CD8-positive, alpha-beta memory T cell (primary cell): ENCODE data around the gene PHACTR3. TPM values are rescaled to one million over a fixed set of nuclear protein-coding genes. Genes with fewer than 3 reads are reported as not detected.

Source experiments
- CTCF ChIA-PET: fragments of 350-600 bp; sonication (Branson Sonifier 250); formaldehyde crosslinking; loops from one replicate; lab custom pipeline; 2021; ENCODE audit warnings: antibody characterized with exemption; lab: Charles Lee
- POLR2A ChIA-PET: fragments of 350-600 bp; sonication (Branson Sonifier 250); formaldehyde crosslinking; loops from one replicate; lab custom pipeline; 2021; ENCODE audit warnings: antibody characterized with exemption; lab: Charles Lee
- DNase-seq, 5 donors: peaks; one replicate each; pipeline versions ENCODE4 v3.0.0 to v3.0.0-alpha.2; 2020 to 2022; ENCODE audit warnings: mixed read lengths in 1 of 5
- H3K27ac ChIP-seq: one replicate; pipeline ENCODE4 v1.7.0; 2013; ENCODE audit warnings: low read depth, mild to moderate bottlenecking, low read length, moderate library complexity
- H3K27me3 ChIP-seq: 2 replicates; pipeline ENCODE4 v1.7.0; 2013; ENCODE audit warnings: low read length, mild to moderate bottlenecking; ENCODE audit not compliant: insufficient read depth, poor library complexity, severe bottlenecking
- H3K36me3 ChIP-seq: 2 replicates; pipeline ENCODE4 v1.7.0; 2013; ENCODE audit warnings: mild to moderate bottlenecking, low read length, moderate library complexity; ENCODE audit not compliant: insufficient read depth
- H3K4me1 ChIP-seq: 2 replicates; pipeline ENCODE4 v1.7.0; 2013; ENCODE audit warnings: mild to moderate bottlenecking, low read length, moderate library complexity; ENCODE audit not compliant: insufficient read depth
- H3K4me3 ChIP-seq: 2 replicates; pipeline ENCODE4 v1.7.0; 2013; ENCODE audit warnings: mild to moderate bottlenecking, low read length
- H3K9me3 ChIP-seq: 2 replicates; pipeline ENCODE4 v1.7.0; 2013; ENCODE audit warnings: mild to moderate bottlenecking, low read length
- H3K27ac Mint-ChIP-seq, 8 donors: one replicate each; pipeline ENCODE4 v1.8.0; 2020 to 2021; ENCODE audit warnings: mixed read lengths in 8 of 8, mild to moderate bottlenecking in 6 of 8, inconsistent platforms in 3 of 8, moderate library complexity in 3 of 8
- H3K27me3 Mint-ChIP-seq, 2 donors: one replicate each; pipeline ENCODE4 v1.8.0; 2020 to 2021; ENCODE audit warnings: mixed read lengths in 2 of 2, mild to moderate bottlenecking in 1 of 2, moderate library complexity in 1 of 2
- H3K36me3 Mint-ChIP-seq, 3 donors: one replicate each; pipeline ENCODE4 v1.8.0; 2020 to 2021; ENCODE audit warnings: mixed read lengths in 3 of 3, inconsistent platforms in 1 of 3, mild to moderate bottlenecking in 1 of 3
- H3K4me1 Mint-ChIP-seq, 3 donors: one replicate each; pipeline ENCODE4 v1.8.0; 2020 to 2021; ENCODE audit warnings: mixed read lengths in 3 of 3, inconsistent platforms in 1 of 3, mild to moderate bottlenecking in 1 of 3
- H3K4me3 Mint-ChIP-seq, 7 donors: one replicate each; pipeline ENCODE4 v1.8.0; 2020 to 2021; ENCODE audit warnings: mixed read lengths in 7 of 7, mild to moderate bottlenecking in 6 of 7, moderate library complexity in 4 of 7, inconsistent platforms in 2 of 7
- H3K9me3 Mint-ChIP-seq, 5 donors: one replicate each; pipeline ENCODE4 v1.8.0; 2020 to 2022; ENCODE audit warnings: mixed read lengths in 5 of 5, mild to moderate bottlenecking in 3 of 5, moderate library complexity in 2 of 5, inconsistent platforms in 1 of 5
- polyA plus RNA-seq: library from polyadenylated mRNA; unstranded; fragments of 300-500 nt; fragmentation: Illumina TruSeq; gene quantifications from one replicate; pipeline ENCODE4 v1.2.3, GENCODE V29; 2021
- total RNA-seq, 2 experiments: library from RNA; stranded (reverse); gene quantifications; one replicate each; pipeline ENCODE4 v1.2.3, GENCODE V29; 2021

Gene PHACTR3
- total and polyA plus RNA-seq, 3 experiments from 2014 or later = not detected

DNA sequence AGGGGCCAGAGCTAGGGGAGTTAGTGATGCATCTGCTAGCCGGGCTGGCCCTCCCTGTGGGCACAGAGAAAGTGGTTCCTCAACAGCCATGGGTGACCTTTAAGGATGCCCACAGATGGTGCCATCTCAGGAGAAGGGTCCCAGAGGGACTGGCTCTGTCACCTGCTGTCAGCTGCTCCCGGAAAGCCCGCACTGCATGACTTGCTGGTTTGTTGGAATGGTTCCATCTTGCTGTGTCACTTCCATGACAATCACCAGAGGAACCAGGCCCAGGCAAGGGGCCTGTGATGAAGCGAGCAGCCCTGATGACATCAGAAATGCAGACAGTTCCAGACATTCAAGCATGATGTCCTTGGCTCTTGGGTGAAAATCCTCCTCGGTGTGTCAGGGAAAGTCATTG, 125.2 kb downstream of the PHACTR3 start:
- no peaks in the 10 kb centered on the region for H3K4me1 Mint-ChIP-seq
- no peak overlapping the region for H3K27ac ChIP-seq
- no peaks in the 10 kb centered on the region for H3K9me3 Mint-ChIP-seq
- H3K4me1 ChIP-seq = no peaks in the 10 kb centered on the region
- H3K36me3 Mint-ChIP-seq = no peaks in the 10 kb centered on the region
- ChIA-PET POLR2A (no interaction called here), CTCF (no interaction called here)
- H3K4me3 Mint-ChIP-seq = no peak overlapping the region
- no peaks in the 10 kb centered on the region for H3K27me3 ChIP-seq
- no peaks in the 10 kb centered on the region for H3K9me3 ChIP-seq
- no peaks in the 10 kb centered on the region for H3K36me3 ChIP-seq
- peaks cover 0 to 11% of the 10 kb centered on the region in 2 donors for H3K27me3 Mint-ChIP-seq
- no peak for DNase-seq
- H3K4me3 ChIP-seq = no peak overlapping the region
- no peak overlapping the region for H3K27ac Mint-ChIP-seq

DNA sequence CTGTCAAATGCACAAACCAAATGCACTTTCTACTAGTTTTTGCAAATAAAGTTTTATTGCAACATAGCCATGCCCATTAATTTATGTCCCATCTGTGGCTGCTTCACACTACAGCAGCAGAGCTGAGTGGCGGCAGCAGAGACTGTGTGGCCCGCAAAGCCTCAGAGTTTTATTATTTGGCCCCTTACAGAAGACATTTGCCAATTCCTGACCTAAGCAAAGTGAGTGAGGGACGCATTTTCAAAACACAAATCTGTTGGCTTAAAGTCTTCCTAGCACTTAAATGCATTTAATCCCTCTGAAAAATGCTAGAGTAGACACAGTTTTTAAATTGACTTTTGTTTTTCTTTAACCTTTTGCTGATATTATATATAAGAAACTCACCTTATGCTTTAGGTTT, 126.4 kb downstream of the PHACTR3 start:
- no peak for DNase-seq
- CTCF ChIA-PET = no interaction called here
- POLR2A ChIA-PET = no interaction called here
- Mint-ChIP-seq H3K27ac (no peak overlapping the region), H3K4me3 (no peak overlapping the region), H3K27me3 (peaks cover 3 to 11% of the 10 kb centered on the region in 2 donors), H3K9me3 (no peaks in the 10 kb centered on the region), H3K36me3 (no peaks in the 10 kb centered on the region), H3K4me1 (no peaks in the 10 kb centered on the region)
- Histone ChIP-seq H3K4me1 (no peaks in the 10 kb centered on the region), H3K4me3 (no peak overlapping the region), H3K36me3 (no peaks in the 10 kb centered on the region), H3K9me3 (no peaks in the 10 kb centered on the region), H3K27me3 (no peaks in the 10 kb centered on the region), H3K27ac (no peak overlapping the region)

- DNase-seq = no peak
- no peak overlapping the region for H3K4me3 Mint-ChIP-seq
- POLR2A ChIA-PET = no interaction called here
- H3K36me3 Mint-ChIP-seq = no peaks in the 10 kb centered on the region
- CTCF ChIA-PET = no interaction called here
- H3K27ac ChIP-seq = no peak overlapping the region
- no peaks in the 10 kb centered on the region for H3K36me3 ChIP-seq
- H3K27me3 ChIP-seq = no peaks in the 10 kb centered on the region
- H3K4me3 ChIP-seq = no peak overlapping the region
- no peaks in the 10 kb centered on the region for H3K9me3 Mint-ChIP-seq
- no peak overlapping the region for H3K27ac Mint-ChIP-seq
- H3K4me1 Mint-ChIP-seq = no peaks in the 10 kb centered on the region
- no peaks in the 10 kb centered on the region for H3K4me1 ChIP-seq
- H3K27me3 Mint-ChIP-seq = peaks cover 3 to 8% of the 10 kb centered on the region in 2 donors
- no peaks in the 10 kb centered on the region for H3K9me3 ChIP-seq
These were observed 127.0 kb downstream of the PHACTR3 start for GRCh38 chr20:59731376-59731775.

DNA sequence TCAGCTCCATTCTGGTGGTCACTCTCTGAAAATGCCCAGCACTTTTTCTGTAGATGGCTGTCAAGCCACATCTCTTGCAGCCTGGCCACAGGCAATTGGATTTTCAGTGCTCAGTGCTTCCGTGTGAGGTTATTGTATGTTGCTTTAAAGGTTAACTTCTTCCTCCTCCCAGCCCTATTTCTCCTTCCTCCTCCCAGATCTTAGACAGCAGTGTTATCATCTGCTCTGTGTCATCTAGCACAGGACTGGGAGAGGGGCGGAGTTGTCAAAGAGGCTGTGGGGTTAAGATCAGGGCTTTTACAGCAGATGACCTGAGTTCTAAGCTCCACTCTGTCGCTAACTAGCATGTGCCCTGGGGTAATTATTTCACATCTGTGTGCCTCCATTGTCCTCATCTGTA, 129.0 kb downstream of the PHACTR3 start:
- no peaks in the 10 kb centered on the region for H3K36me3 Mint-ChIP-seq
- no peaks in the 10 kb centered on the region for H3K4me1 Mint-ChIP-seq
- POLR2A ChIA-PET = no interaction called here

DNA sequence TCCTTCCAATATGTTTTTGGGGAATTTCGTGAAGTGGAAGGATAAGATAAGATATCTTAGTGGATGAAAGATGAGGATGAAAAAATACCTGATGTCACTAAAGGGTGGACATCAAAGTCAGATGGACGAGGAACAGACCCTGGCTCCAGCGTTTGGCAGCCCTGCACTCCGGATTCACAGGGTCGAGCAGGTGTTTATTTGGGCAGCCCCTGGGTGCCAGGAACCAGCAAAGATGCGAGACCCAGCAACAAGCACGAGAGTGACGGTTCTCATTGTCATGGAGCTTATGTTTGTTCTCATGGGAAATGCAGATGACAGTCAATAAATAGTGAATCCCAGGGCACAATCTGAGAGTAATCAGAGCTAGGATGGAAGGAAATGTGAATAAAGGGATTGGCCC, 131.1 kb downstream of the PHACTR3 start:
- Mint-ChIP-seq H3K4me3 (no peak overlapping the region), H3K27me3 (peaks cover 5 to 16% of the 10 kb centered on the region in 2 donors), H3K36me3 (no peaks in the 10 kb centered on the region), H3K9me3 (peaks cover 0 to 3% (median 0%) of the 10 kb centered on the region in 5 donors), H3K27ac (no peak overlapping the region), H3K4me1 (no peaks in the 10 kb centered on the region)
- no peaks in the 10 kb centered on the region for H3K27me3 ChIP-seq
- no peaks in the 10 kb centered on the region for H3K9me3 ChIP-seq
- no peaks in the 10 kb centered on the region for H3K4me1 ChIP-seq
- H3K4me3 ChIP-seq = no peak overlapping the region
- H3K36me3 ChIP-seq = no peaks in the 10 kb centered on the region
- ChIA-PET CTCF (no interaction called here), POLR2A (no interaction called here)
- no peak for DNase-seq
- no peak overlapping the region for H3K27ac ChIP-seq

More for the DNA sequence above, 129.0 kb downstream of the PHACTR3 start:
- Histone ChIP-seq H3K27me3 (no peaks in the 10 kb centered on the region), H3K4me3 (no peak overlapping the region), H3K9me3 (no peaks in the 10 kb centered on the region), H3K4me1 (no peaks in the 10 kb centered on the region), H3K27ac (no peak overlapping the region), H3K36me3 (no peaks in the 10 kb centered on the region)
- Mint-ChIP-seq H3K27me3 (peaks cover 5 to 15% of the 10 kb centered on the region in 2 donors), H3K4me3 (no peak overlapping the region), H3K27ac (no peak overlapping the region), H3K9me3 (peaks cover 0 to 2% (median 0%) of the 10 kb centered on the region in 5 donors)
- DNase-seq = no peak
- CTCF ChIA-PET = no interaction called here

GRCh38 chr20:59735917-59736316, 131.6 kb downstream of the PHACTR3 start:
- Mint-ChIP-seq H3K4me1 (no peaks in the 10 kb centered on the region), H3K27me3 (peaks cover 5 to 16% of the 10 kb centered on the region in 2 donors), H3K27ac (no peak overlapping the region), H3K36me3 (no peaks in the 10 kb centered on the region), H3K9me3 (peaks cover 0 to 3% (median 0%) of the 10 kb centered on the region in 5 donors), H3K4me3 (no peak overlapping the region)
- Histone ChIP-seq H3K4me1 (no peaks in the 10 kb centered on the region), H3K36me3 (no peaks in the 10 kb centered on the region), H3K27ac (no peak overlapping the region), H3K9me3 (no peaks in the 10 kb centered on the region), H3K4me3 (no peak overlapping the region), H3K27me3 (no peaks in the 10 kb centered on the region)
- POLR2A ChIA-PET = no interaction called here
- DNase-seq = no peak
- CTCF ChIA-PET = no interaction called here

GRCh38 chr20:59736366-59736765, 132.0 kb downstream of the PHACTR3 start:
- H3K4me1 Mint-ChIP-seq = no peaks in the 10 kb centered on the region
- no peak overlapping the region for H3K27ac Mint-ChIP-seq
- peaks cover 5 to 16% of the 10 kb centered on the region in 2 donors for H3K27me3 Mint-ChIP-seq
- H3K9me3 Mint-ChIP-seq = peaks cover 0 to 3% (median 0%) of the 10 kb centered on the region in 5 donors
- Histone ChIP-seq H3K36me3 (no peaks in the 10 kb centered on the region), H3K27me3 (no peaks in the 10 kb centered on the region), H3K27ac (no peak overlapping the region), H3K9me3 (no peaks in the 10 kb centered on the region), H3K4me1 (no peaks in the 10 kb centered on the region), H3K4me3 (no peak overlapping the region)
- H3K4me3 Mint-ChIP-seq = no peak overlapping the region
- no peaks in the 10 kb centered on the region for H3K36me3 Mint-ChIP-seq
- CTCF ChIA-PET = no interaction called here
- no peak for DNase-seq
- POLR2A ChIA-PET = no interaction called here

- ChIA-PET POLR2A (no interaction called here), CTCF (no interaction called here)
- Mint-ChIP-seq H3K36me3 (no peaks in the 10 kb centered on the region), H3K9me3 (peaks cover 0 to 3% (median 0%) of the 10 kb centered on the region in 5 donors), H3K27me3 (peaks cover 5 to 16% of the 10 kb centered on the region in 2 donors), H3K4me1 (no peaks in the 10 kb centered on the region), H3K27ac (no peak overlapping the region), H3K4me3 (no peak overlapping the region)
- Histone ChIP-seq H3K4me1 (no peaks in the 10 kb centered on the region), H3K4me3 (no peak overlapping the region), H3K27ac (no peak overlapping the region), H3K9me3 (no peaks in the 10 kb centered on the region), H3K27me3 (no peaks in the 10 kb centered on the region), H3K36me3 (no peaks in the 10 kb centered on the region)
- DNase-seq = no peak
These were observed 132.8 kb downstream of the PHACTR3 start for GRCh38 chr20:59737073-59737666.
